Measurements from ENCODE around the gene BEST1. TPM values are rescaled to one million over a fixed set of nuclear protein-coding genes. Genes with fewer than 3 reads are reported as not detected.

BEST1 gene
- total and polyA plus RNA-seq, 2 donors (not counting 3 experiments of a cell fraction or from before 2014, with no cell fraction given), result 0.04 TPM; not detected in 1

- FAIRE-seq (no peak), DNase-seq (ENCODE audit: low read depth, low spot score) (no peak)
- Histone ChIP-seq H3K4me2 (ENCODE audit: insufficient read depth, low read length) (no peak overlapping the region), H3K79me2 (ENCODE audit: control insufficient read depth, insufficient read depth, low read length) (no peaks in the 10 kb centered on the region), H2AFZ (ENCODE audit: low read depth, low read length) (no peak overlapping the region), H3K9ac (replicated peaks; ENCODE audit: extremely low read depth, insufficient read depth, low read length) (no peak overlapping the region), H4K20me1 (replicated peaks; ENCODE audit: control insufficient read depth, extremely low read depth, insufficient read depth, low read length) (no peaks in the 10 kb centered on the region), H3K36me3 (ENCODE audit: control insufficient read depth in 2 of 2, extremely low read depth in 1 of 2, insufficient read depth in 2 of 2, low read length in 2 of 2) (no peaks in the 10 kb centered on the region), H3K27me3 (ENCODE audit: control insufficient read depth in 2 of 2, insufficient read depth in 2 of 2, low read length in 2 of 2) (no peaks in the 10 kb centered on the region), H3K4me3 (replicated peaks in 1 of 3; ENCODE audit: insufficient read depth in 1 of 3, low read depth in 1 of 3, low read length in 3 of 3) (no peak overlapping the region), H3K9me3 (replicated peaks; ENCODE audit: control insufficient read depth, insufficient read depth, low read length) (no peaks in the 10 kb centered on the region), H3K27ac (ENCODE audit: insufficient read depth, low read depth, low read length) (no peak overlapping the region), H3K4me1 (ENCODE audit: control insufficient read depth, extremely low read depth, insufficient read depth, low read length) (peaks cover 2% of the 10 kb centered on the region), H3K9me1 (replicated peaks; ENCODE audit: control insufficient read depth, extremely low read depth, insufficient read depth, low read length) (no peaks in the 10 kb centered on the region)
- ChIA-PET POLR2A (no interaction called here), CTCF (no interaction called here)
- intact Hi-C loops (cut with micrococcal nuclease), result no loop called here
- no TSS peak for BruUV-seq (replicated peaks)
- no peak for TF ChIP-seq EZH2 (IDR thresholded peaks at IDR 0.05; ENCODE audit: borderline replicate concordance, low read depth, low read length, severe bottlenecking)
- no peak for TF ChIP-seq POLR2A (IDR thresholded peaks at IDR 0.05; ENCODE audit: low read depth, low read length)
- no peak for TF ChIP-seq JUN (IDR thresholded peaks at IDR 0.05; ENCODE audit: borderline replicate concordance, insufficient read depth, insufficient read length, low read depth)
- no peak for TF ChIP-seq POLR2AphosphoS5 (IDR thresholded peaks at IDR 0.05; ENCODE audit: insufficient read depth, low read depth, low read length)
- TF ChIP-seq MYC (IDR thresholded peaks at IDR 0.05; ENCODE audit: low read depth, low read length), result no peak
- no peak for TF ChIP-seq MAX (IDR thresholded peaks at IDR 0.05; ENCODE audit: insufficient read depth, insufficient read length)
- no peak for TF ChIP-seq FOS (IDR thresholded peaks at IDR 0.05; ENCODE audit: borderline replicate concordance, insufficient read depth, low read length)
- TF ChIP-seq CTCF (IDR thresholded peaks at IDR 0.05; ENCODE audit: extremely low read depth in 1 of 2, insufficient read depth in 1 of 2, low read depth in 1 of 2, low read length in 2 of 2), result no peak
- TF ChIP-seq GATA2 (IDR thresholded peaks at IDR 0.05; ENCODE audit: insufficient read depth, insufficient read length, low read depth, low read length), result no peak
- dilution Hi-C loops (cut with MboI; ENCODE audit: extremely low pct_ligation_motif_present, low sequenced_read_pairs), result no loop called here
Measured at GRCh38 chr11:62000539-62001446, 50.6 kb downstream of the BEST1 start.
